IMR-90 (cell line): ENCODE results near the gene DYNC1LI2. TPM values are rescaled to one million over a fixed set of nuclear protein-coding genes. Genes with fewer than 3 reads are reported as not detected.

ENCODE experiments used
- ATAC-seq: fragments of 200-7000 bp; cut with Tn5 transposase; 2 replicates; pipeline ENCODE4 v1.9.1; 2020; ENCODE audit warnings: low read depth, mild to moderate bottlenecking, moderate library complexity
- BruUV-seq: library from RNA; stranded (reverse); fragments of 400-500 nt; replicated peaks from 2 replicates; lab custom pipeline; 2021; lab: Mats Ljungman, UMichigan
- CTCF ChIA-PET: fragments of 300-600 bp; formaldehyde crosslinking; extraction: SDS; loops from one replicate; lab custom pipeline; 2021; ENCODE audit warnings: antibody characterized with exemption; lab: Yijun Ruan, JAX
- POLR2A ChIA-PET: fragments of 300-600 bp; sonication (Branson Sonifier 250); formaldehyde crosslinking; loops from one replicate; lab custom pipeline; 2022; ENCODE audit warnings: antibody characterized with exemption; ENCODE audit not compliant: unreplicated experiment; lab: Charles Lee
- DNase-seq: peaks from one replicate; pipeline ENCODE4 v3.0.0; 2013
- H2AFZ ChIP-seq: replicated peaks from 2 replicates; pipeline ENCODE3; 2013; ENCODE audit warnings: low read length, mild to moderate bottlenecking; ENCODE audit not compliant: poor library complexity
- H2AK5ac ChIP-seq: 2 replicates; pipeline ENCODE4 v1.6.1; 2013; ENCODE audit warnings: low read depth, low read length, inconsistent platforms
- H2AK9ac ChIP-seq: replicated peaks from 2 replicates; pipeline ENCODE3; 2013; ENCODE audit warnings: mild to moderate bottlenecking, low read depth, low read length, moderate library complexity; ENCODE audit not compliant: poor library complexity
- H2BK120ac ChIP-seq: 2 replicates; pipeline ENCODE4 v1.6.1; 2013; ENCODE audit warnings: low read depth, low read length, inconsistent platforms
- H2BK15ac ChIP-seq: 3 replicates; pipeline ENCODE4 v1.6.1; 2013; ENCODE audit warnings: low read depth, low read length, inconsistent platforms
- H2BK20ac ChIP-seq: 2 replicates; pipeline ENCODE4 v1.6.1; 2013; ENCODE audit warnings: low read depth, mild to moderate bottlenecking, inconsistent platforms, low read length, moderate library complexity
- H2BK5ac ChIP-seq: 2 replicates; pipeline ENCODE4 v1.6.1; 2013; ENCODE audit warnings: mild to moderate bottlenecking, low read depth, low read length, inconsistent platforms; ENCODE audit not compliant: poor library complexity, severe bottlenecking
- H3K14ac ChIP-seq: replicated peaks from 2 replicates; pipeline ENCODE4 v1.6.1; 2013; ENCODE audit warnings: low read depth, low read length, inconsistent platforms
- H3K18ac ChIP-seq: 2 replicates; pipeline ENCODE4 v1.6.1; 2013; ENCODE audit warnings: low read depth, low read length, control low read depth
- H3K23ac ChIP-seq: 2 replicates; pipeline ENCODE4 v1.6.1; 2013; ENCODE audit warnings: low read depth, low read length, inconsistent platforms
- H3K27ac ChIP-seq: 2 replicates; pipeline ENCODE4 v1.5.1; 2013; ENCODE audit warnings: mild to moderate bottlenecking, control low read depth, low read length; ENCODE audit not compliant: insufficient read depth
- H3K27me3 ChIP-seq: 2 replicates; pipeline ENCODE4 v1.6.1; 2013; ENCODE audit warnings: low read length; ENCODE audit not compliant: control insufficient read depth, insufficient read depth
- H3K36me3 ChIP-seq: 2 replicates; pipeline ENCODE4 v1.6.1; 2013; ENCODE audit warnings: low read length, mixed read lengths; ENCODE audit not compliant: control insufficient read depth, insufficient read depth
- H3K4ac ChIP-seq: 2 replicates; pipeline ENCODE4 v1.6.1; 2013; ENCODE audit warnings: low read depth, low read length, inconsistent platforms
- H3K4me1 ChIP-seq: 2 replicates; pipeline ENCODE4 v1.6.1; 2013; ENCODE audit warnings: low read length, mixed read lengths; ENCODE audit not compliant: control insufficient read depth, insufficient read depth
- H3K4me2 ChIP-seq: 2 replicates; pipeline ENCODE4 v1.6.1; 2013; ENCODE audit warnings: low read depth, mild to moderate bottlenecking, control low read depth, low read length, moderate library complexity
- H3K4me3 ChIP-seq: 2 replicates; pipeline ENCODE4 v1.5.1; 2013; ENCODE audit warnings: low read depth, mild to moderate bottlenecking, control low read depth, low read length, moderate library complexity; ENCODE audit not compliant: insufficient read depth
- H3K56ac ChIP-seq: 2 replicates; pipeline ENCODE4 v1.6.1; 2013; ENCODE audit warnings: low read length, inconsistent platforms; ENCODE audit not compliant: insufficient read depth; ENCODE audit errors: extremely low read depth
- H3K79me1 ChIP-seq, 2 experiments: 2 replicates each; pipeline ENCODE4 v1.6.1; 2013; ENCODE audit warnings: low read length in 2 of 2, inconsistent platforms in 1 of 2, low read depth in 1 of 2
- H3K9ac ChIP-seq: 2 replicates; pipeline ENCODE4 v1.6.1; 2013; ENCODE audit warnings: low read depth, low read length, control low read depth
- H3K9me1 ChIP-seq: 2 replicates; pipeline ENCODE4 v1.6.1; 2013; ENCODE audit warnings: low read length, inconsistent platforms; ENCODE audit not compliant: insufficient read depth
- H3K9me3 ChIP-seq: 2 replicates; pipeline ENCODE4 v1.6.1; 2013; ENCODE audit warnings: low read length; ENCODE audit not compliant: control insufficient read depth, insufficient read depth
- H4K20me1 ChIP-seq: 2 replicates; pipeline ENCODE4 v1.6.1; 2013; ENCODE audit warnings: low read length, inconsistent platforms; ENCODE audit not compliant: insufficient read depth
- H4K5ac ChIP-seq: 2 replicates; pipeline ENCODE4 v1.6.1; 2013; ENCODE audit warnings: mild to moderate bottlenecking, low read depth, low read length, control low read depth
- H4K8ac ChIP-seq, 2 experiments: 2 replicates each; pipeline ENCODE4 v1.6.1; 2013; ENCODE audit warnings: low read depth in 2 of 2, low read length in 2 of 2, control low read depth in 1 of 2, inconsistent platforms in 1 of 2
- H4K91ac ChIP-seq: 2 replicates; pipeline ENCODE4 v1.6.1; 2013; ENCODE audit warnings: low read depth, low read length, inconsistent platforms; ENCODE audit not compliant: insufficient read depth
- BHLHE40 ChIP-seq: fragments of 150-350 bp; IDR thresholded peaks from 2 replicates; pipeline ENCODE4 v1.6.1; 2016; ENCODE audit warnings: mild to moderate bottlenecking, low read depth, low read length
- CEBPB ChIP-seq: IDR thresholded peaks from 2 replicates; pipeline ENCODE4 v1.6.1; 2012; ENCODE audit warnings: low read depth, low read length, improper control_type of control experiment
- CHD1 ChIP-seq: IDR thresholded peaks from 2 replicates; pipeline ENCODE4 v1.6.1; 2012; ENCODE audit warnings: low read depth, low read length, improper control_type of control experiment
- FOS ChIP-seq: fragments of 150-350 bp; IDR thresholded peaks from 2 replicates; pipeline ENCODE4 v1.6.1; 2016; ENCODE audit warnings: low read depth, low read length
- MAFK ChIP-seq: IDR thresholded peaks from 2 replicates; pipeline ENCODE4 v1.6.1; 2012; ENCODE audit warnings: low read depth, low read length, improper control_type of control experiment
- MAZ ChIP-seq: IDR thresholded peaks from 2 replicates; pipeline ENCODE4 v1.6.1; 2012; ENCODE audit warnings: low read depth, mild to moderate bottlenecking, low read length, improper control_type of control experiment, moderate library complexity, borderline replicate concordance
- MXI1 ChIP-seq: IDR thresholded peaks from 2 replicates; pipeline ENCODE4 v1.6.1; 2012; ENCODE audit warnings: low read depth, mild to moderate bottlenecking, low read length, moderate library complexity, borderline replicate concordance
- NFE2L2 ChIP-seq: fragments of 150-350 bp; IDR thresholded peaks from 2 replicates; pipeline ENCODE4 v1.6.1; 2016; ENCODE audit warnings: low read depth, mild to moderate bottlenecking, low read length
- POLR2A ChIP-seq: IDR thresholded peaks from 2 replicates; pipeline ENCODE4 v1.6.1; 2012; ENCODE audit warnings: mild to moderate bottlenecking, low read depth, low read length
- RAD21 ChIP-seq: IDR thresholded peaks from 2 replicates; pipeline ENCODE4 v1.6.1; 2012; ENCODE audit warnings: low read length, improper control_type of control experiment
- RCOR1 ChIP-seq: IDR thresholded peaks from 2 replicates; pipeline ENCODE4 v1.6.1; 2012; ENCODE audit warnings: mild to moderate bottlenecking, low read length, improper control_type of control experiment; ENCODE audit not compliant: insufficient replicate concordance
- RFX5 ChIP-seq: IDR thresholded peaks from 2 replicates; pipeline ENCODE4 v1.8.0; 2012; ENCODE audit warnings: low read depth, mild to moderate bottlenecking, low read length, moderate library complexity
- SMC3 ChIP-seq: fragments of 150-350 bp; IDR thresholded peaks from 2 replicates; pipeline ENCODE4 v1.6.1; 2016; ENCODE audit warnings: low read depth, mild to moderate bottlenecking, antibody characterized with exemption, low read length, moderate library complexity
- WGBS, 2 experiments: methylation state at CpG; one replicate each; pipeline versions ENCODE4 v1.1.5 to v1.1.7; 2013; ENCODE audit warnings: missing lambda C conversion rate in 2 of 2; ENCODE audit not compliant: insufficient read length in 1 of 2; ENCODE audit errors: extremely low coverage in 2 of 2; 5-methylcytosine and 5-hydroxymethylcytosine counted together
- dilution Hi-C: fragments of 300-500 bp; cut with HindIII; formaldehyde crosslinking; loops from one replicate; pipeline ENCODE4 v1.14.3; 2018; ENCODE audit warnings: low sequenced_read_pairs; ENCODE audit not compliant: unreplicated experiment
- in situ Hi-C: fragments of 300-500 bp; cut with MboI; formaldehyde crosslinking; loops from 3 replicates; pipeline ENCODE4 v1.14.3; 2019; ENCODE audit warnings: low sequenced_read_pairs, inconsistent platforms, mixed read lengths
- intact Hi-C: fragments of 100-400 bp; cut with micrococcal nuclease; formaldehyde crosslinking; loops from 2 replicates; pipeline ENCODE4 v1.10.0; 2022
- polyA plus RNA-seq, 3 experiments: library from polyadenylated mRNA; depleted of rRNA; stranded (reverse); fragments of >200 nt; gene quantifications; 2 replicates each; pipeline ENCODE4 v1.2.3, GENCODE V29; 2012; ENCODE audit warnings: low replicate concordance in 1 of 3
- total RNA-seq: library from RNA; depleted of rRNA; stranded (reverse); fragments of >200 nt; gene quantifications from 2 replicates; pipeline ENCODE4 v1.2.3, GENCODE V29; 2012
- TF ChIP-seq, protein P1 (sequence below): conservative IDR thresholded peaks from 2 replicates; pipeline ENCODE4 v1.5.1; 2012; ENCODE audit warnings: mild to moderate bottlenecking, low read depth, low read length, improper control_type of control experiment
- TF ChIP-seq, protein P2 (sequence below): fragments of 150-350 bp; IDR thresholded peaks from 2 replicates; pipeline ENCODE4 v1.6.1; 2016; ENCODE audit warnings: low read depth, mild to moderate bottlenecking, low read length, moderate library complexity, borderline replicate concordance
- TF ChIP-seq, protein P3 (sequence below): fragments of 150-350 bp; IDR thresholded peaks from 2 replicates; pipeline ENCODE4 v1.6.1; 2017; ENCODE audit warnings: mild to moderate bottlenecking, antibody characterized with exemption, low read length, low read depth

Gene DYNC1LI2
- total and polyA plus RNA-seq, 2 of the 4 experiments (the other 2 are of a cell fraction): 65.3 to 88.4 TPM

DNA sequence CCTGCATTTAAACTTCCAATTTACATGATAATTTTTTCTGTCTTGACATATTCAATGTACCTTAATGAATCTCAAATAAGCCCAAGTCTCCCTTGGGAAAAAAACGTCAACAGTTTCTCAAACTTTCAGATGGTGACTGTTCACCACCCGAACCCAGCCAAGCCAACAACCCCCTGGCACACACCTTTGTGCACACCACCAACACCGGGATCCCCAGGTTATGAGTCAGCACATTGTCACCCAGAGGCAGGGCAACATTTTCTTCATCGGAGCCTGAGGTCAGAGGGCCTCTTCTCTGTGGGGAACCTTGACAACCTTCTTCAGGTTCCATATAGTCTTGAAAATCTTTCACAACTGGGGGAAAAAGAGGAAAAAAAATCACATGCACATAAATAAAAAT, 15.5 kb downstream of the DYNC1LI2 start:
- H3K18ac ChIP-seq: no peak overlapping the region
- H3K9me3 ChIP-seq: no peaks in the 10 kb centered on the region
- intact Hi-C loops: no loop called here
- H4K20me1 ChIP-seq: peaks cover 41% of the 10 kb centered on the region
- no peak overlapping the region for H3K4me3 ChIP-seq
- no peak overlapping the region for H3K4ac ChIP-seq
- no peak overlapping the region for H3K27ac ChIP-seq
- H3K27me3 ChIP-seq: no peaks in the 10 kb centered on the region
- H3K9me1 ChIP-seq: peaks cover 10% of the 10 kb centered on the region
- H3K4me1 ChIP-seq: peaks cover 5% of the 10 kb centered on the region
- no peak overlapping the region for H3K9ac ChIP-seq
- no peak for DNase-seq
- no peak overlapping the region for H4K5ac ChIP-seq
- H3K4me2 ChIP-seq: no peak overlapping the region
- peaks cover 68% of the 10 kb centered on the region for H3K36me3 ChIP-seq
- TF ChIP-seq MAZ (no peak), MXI1 (no peak), RFX5 (no peak), NFE2L2 (no peak), POLR2A (no peak), CHD1 (no peak), SMC3 (no peak), MAFK (no peak), RCOR1 (no peak), CEBPB (no peak), RAD21 (no peak), BHLHE40 (no peak), FOS (no peak)
- TF ChIP-seq, protein P1, sequence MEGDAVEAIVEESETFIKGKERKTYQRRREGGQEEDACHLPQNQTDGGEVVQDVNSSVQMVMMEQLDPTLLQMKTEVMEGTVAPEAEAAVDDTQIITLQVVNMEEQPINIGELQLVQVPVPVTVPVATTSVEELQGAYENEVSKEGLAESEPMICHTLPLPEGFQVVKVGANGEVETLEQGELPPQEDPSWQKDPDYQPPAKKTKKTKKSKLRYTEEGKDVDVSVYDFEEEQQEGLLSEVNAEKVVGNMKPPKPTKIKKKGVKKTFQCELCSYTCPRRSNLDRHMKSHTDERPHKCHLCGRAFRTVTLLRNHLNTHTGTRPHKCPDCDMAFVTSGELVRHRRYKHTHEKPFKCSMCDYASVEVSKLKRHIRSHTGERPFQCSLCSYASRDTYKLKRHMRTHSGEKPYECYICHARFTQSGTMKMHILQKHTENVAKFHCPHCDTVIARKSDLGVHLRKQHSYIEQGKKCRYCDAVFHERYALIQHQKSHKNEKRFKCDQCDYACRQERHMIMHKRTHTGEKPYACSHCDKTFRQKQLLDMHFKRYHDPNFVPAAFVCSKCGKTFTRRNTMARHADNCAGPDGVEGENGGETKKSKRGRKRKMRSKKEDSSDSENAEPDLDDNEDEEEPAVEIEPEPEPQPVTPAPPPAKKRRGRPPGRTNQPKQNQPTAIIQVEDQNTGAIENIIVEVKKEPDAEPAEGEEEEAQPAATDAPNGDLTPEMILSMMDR: no peak
- TF ChIP-seq, protein P2, sequence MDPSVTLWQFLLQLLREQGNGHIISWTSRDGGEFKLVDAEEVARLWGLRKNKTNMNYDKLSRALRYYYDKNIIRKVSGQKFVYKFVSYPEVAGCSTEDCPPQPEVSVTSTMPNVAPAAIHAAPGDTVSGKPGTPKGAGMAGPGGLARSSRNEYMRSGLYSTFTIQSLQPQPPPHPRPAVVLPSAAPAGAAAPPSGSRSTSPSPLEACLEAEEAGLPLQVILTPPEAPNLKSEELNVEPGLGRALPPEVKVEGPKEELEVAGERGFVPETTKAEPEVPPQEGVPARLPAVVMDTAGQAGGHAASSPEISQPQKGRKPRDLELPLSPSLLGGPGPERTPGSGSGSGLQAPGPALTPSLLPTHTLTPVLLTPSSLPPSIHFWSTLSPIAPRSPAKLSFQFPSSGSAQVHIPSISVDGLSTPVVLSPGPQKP: no peak
- TF ChIP-seq, protein P3, sequence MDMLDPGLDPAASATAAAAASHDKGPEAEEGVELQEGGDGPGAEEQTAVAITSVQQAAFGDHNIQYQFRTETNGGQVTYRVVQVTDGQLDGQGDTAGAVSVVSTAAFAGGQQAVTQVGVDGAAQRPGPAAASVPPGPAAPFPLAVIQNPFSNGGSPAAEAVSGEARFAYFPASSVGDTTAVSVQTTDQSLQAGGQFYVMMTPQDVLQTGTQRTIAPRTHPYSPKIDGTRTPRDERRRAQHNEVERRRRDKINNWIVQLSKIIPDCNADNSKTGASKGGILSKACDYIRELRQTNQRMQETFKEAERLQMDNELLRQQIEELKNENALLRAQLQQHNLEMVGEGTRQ: no peak
- dilution Hi-C loops: no loop called here
- H2AK9ac ChIP-seq: no peak overlapping the region
- no peak overlapping the region for H3K23ac ChIP-seq
- in situ Hi-C loops: no loop called here
- no peak overlapping the region for H2AK5ac ChIP-seq
- H3K14ac ChIP-seq: no peak overlapping the region
- peaks cover 44 to 70% of the 10 kb centered on the region in 2 experiments for H3K79me1 ChIP-seq
- H4K8ac ChIP-seq: no peak overlapping the region
- ChIA-PET POLR2A (no interaction called here), CTCF (interaction anchor here (0.6 kb wide), 1 partner anchor 392 kb away, joined by 4 read pairs; no protein-coding TSS in a partner anchor)
- H2BK5ac ChIP-seq: no peak overlapping the region
- H4K91ac ChIP-seq: no peak overlapping the region
- H2BK15ac ChIP-seq: no peak overlapping the region
- H3K56ac ChIP-seq: no peak overlapping the region
- H2BK20ac ChIP-seq: no peak overlapping the region
- WGBS, 2 experiments: 100% methylated on average over 1 of the region's 4 CpGs; no CpG with 5 or more reads in 1 of the 2 experiments
- no peak overlapping the region for H2BK120ac ChIP-seq
- ATAC-seq: no peak
- no peak overlapping the region for H2AFZ ChIP-seq
- BruUV-seq: no TSS peak
